Body of pancreas (tissue), 4 donors: ENCODE data around the gene MAFF. TPM values are rescaled to one million over a fixed set of nuclear protein-coding genes. Genes with fewer than 3 reads are reported as not detected.
A peak's percentile ranks its signal among the peaks of the same experiment; 100 is the strongest.

ENCODE experiments used
- ATAC-seq: fragments of 150-250 bp; one replicate; pipeline ENCODE4 v1.9.1; 2016
- DNase-seq, 4 donors: peaks; one replicate each; pipeline ENCODE4 v3.0.0-alpha.2; 2019
- H3K27ac ChIP-seq, 4 donors: fragments of 200-600 bp; sonication (generic); 1 replicate in 3 of 4; 2 replicates in 1 of 4; pipeline versions ENCODE4 v1.5.1 to v1.6.1; 2016 to 2019; ENCODE audit warnings: mild to moderate bottlenecking in 1 of 4, mixed read lengths in 1 of 4, moderate library complexity in 1 of 4
- H3K27me3 ChIP-seq, 2 donors: fragments of 200-600 bp; sonication (generic); one replicate each; pipeline ENCODE4 v1.6.0; 2016; ENCODE audit warnings: mild to moderate bottlenecking in 1 of 2
- H3K36me3 ChIP-seq, 2 donors: fragments of 200-600 bp; sonication (generic); replicated peaks in 1 of 2; 2 replicates each; pipeline ENCODE4 v1.5.1; 2016; ENCODE audit warnings: low read depth in 2 of 2; ENCODE audit not compliant: insufficient read depth in 1 of 2
- H3K4me1 ChIP-seq: fragments of 200-600 bp; sonication (generic); one replicate; pipeline ENCODE4 v1.6.0; 2016
- H3K4me3 ChIP-seq, 2 donors: fragments of 200-600 bp; sonication (generic); 1 replicate in 1 of 2; 2 replicates in 1 of 2; pipeline ENCODE4 v1.5.1; 2016 to 2019
- H3K9me3 ChIP-seq, 3 donors: fragments of 200-600 bp; sonication (generic); 1 replicate in 2 of 3; 2 replicates in 1 of 3; pipeline ENCODE4 v1.5.1; 2016
- CTCF ChIP-seq, 7 experiments: fragments of 450-650 bp in 4 of 7; fragments of 200-600 bp in 3 of 7; sonication (generic) in 3 of 7; IDR thresholded peaks; one replicate each; pipeline ENCODE4 v1.5.1; 2016 to 2019; ENCODE audit warnings: antibody characterized with exemption in 7 of 7
- POLR2A ChIP-seq, 3 donors: fragments of 450-650 bp; IDR thresholded peaks; one replicate each; pipeline ENCODE4 v1.6.1; 2016; ENCODE audit warnings: antibody characterized with exemption in 3 of 3, mild to moderate bottlenecking in 2 of 3
- WGBS, 2 donors: methylation state at CpG; one replicate each; pipeline ENCODE4 v1.1.5; 2017; 5-methylcytosine and 5-hydroxymethylcytosine counted together
- intact Hi-C: fragments of 100-400 bp; cut with DNase I; formaldehyde crosslinking; loops from one replicate; pipeline ENCODE4 v1.15.1; 2023
- total RNA-seq, 2 donors: library from RNA; depleted of rRNA; stranded (reverse); fragments of >200 nt; gene quantifications; one replicate each; pipeline ENCODE4 v1.1.0, GENCODE V29; 2016

MAFF gene
- total RNA-seq, 2 donors from 2014 or later, result 16.9 to 35.6 TPM

- Histone ChIP-seq H3K27ac (peak overlapping the region in 1 of 4 donors; percentile 23), H3K36me3 (peaks cover 5 to 20% of the 10 kb centered on the region in 2 donors), H3K4me3 (no peak overlapping the region), H3K9me3 (no peaks in the 10 kb centered on the region), H3K4me1 (no peaks in the 10 kb centered on the region), H3K27me3 (no peaks in the 10 kb centered on the region)
- ATAC-seq (peak; percentile 30), DNase-seq (peak in 2 of 4 donors; percentile 25 to 28)
- TF ChIP-seq POLR2A (IDR thresholded peaks at IDR 0.05), result no peak
- TF ChIP-seq CTCF (IDR thresholded peaks at IDR 0.05), result no peak
- 71 to 86% methylated on average over 5 of the region's 5 CpGs for WGBS, 2 donors
- intact Hi-C loops, result no loop called here
Observed at GRCh38 chr22:38246692-38247091, 44.9 kb downstream of the MAFF start.

GRCh38 chr22:38247713-38248112 is 45.9 kb downstream of the MAFF start:
- intact Hi-C loops, result no loop called here
- Histone ChIP-seq H3K27me3 (no peaks in the 10 kb centered on the region), H3K9me3 (no peaks in the 10 kb centered on the region), H3K36me3 (peaks cover 5 to 20% of the 10 kb centered on the region in 2 donors), H3K4me3 (no peak overlapping the region), H3K27ac (no peak overlapping the region), H3K4me1 (no peaks in the 10 kb centered on the region)
- no peak for TF ChIP-seq POLR2A (IDR thresholded peaks at IDR 0.05)
- TF ChIP-seq CTCF (IDR thresholded peaks at IDR 0.05), result no peak
- 92 to 97% methylated on average over 9 to 12 of the region's 12 CpGs for WGBS, 2 donors
- DNase-seq, result no peak
- no peak for ATAC-seq

GRCh38 chr22:38248280-38248679 is 46.5 kb downstream of the MAFF start:
- ATAC-seq (no peak), DNase-seq (no peak)
- 93 to 99% methylated on average over 6 of the region's 6 CpGs for WGBS, 2 donors
- Histone ChIP-seq H3K27me3 (no peaks in the 10 kb centered on the region), H3K9me3 (no peaks in the 10 kb centered on the region), H3K36me3 (peaks cover 5 to 20% of the 10 kb centered on the region in 2 donors), H3K4me3 (no peak overlapping the region), H3K4me1 (no peaks in the 10 kb centered on the region), H3K27ac (no peak overlapping the region)
- TF ChIP-seq POLR2A (IDR thresholded peaks at IDR 0.05) (no peak), CTCF (IDR thresholded peaks at IDR 0.05) (no peak)
- intact Hi-C loops, result no loop called here

- H3K9me3 ChIP-seq, result no peaks in the 10 kb centered on the region
- ATAC-seq, result no peak
- no peaks in the 10 kb centered on the region for H3K27me3 ChIP-seq
- no peak overlapping the region for H3K27ac ChIP-seq
- no peak for DNase-seq
- no peak overlapping the region for H3K4me3 ChIP-seq
- no peaks in the 10 kb centered on the region for H3K4me1 ChIP-seq
- intact Hi-C loops, result no loop called here
- peaks cover 5 to 18% of the 10 kb centered on the region in 2 donors for H3K36me3 ChIP-seq
- 93 to 98% methylated on average over 3 of the region's 3 CpGs for WGBS, 2 donors
- no peak for TF ChIP-seq POLR2A (IDR thresholded peaks at IDR 0.05)
- TF ChIP-seq CTCF (IDR thresholded peaks at IDR 0.05), result no peak
Observed at GRCh38 chr22:38249301-38249700, 47.5 kb downstream of the MAFF start.
